GM21576 (cell line): ENCODE measurements around the gene TOX2.

Experiments used
- ATAC-seq: cut with Tn5 transposase; IDR thresholded peaks from one replicate; pipeline ENCODE4 v1.9.1; 2021; ENCODE audit warnings: mild to moderate bottlenecking, moderate library complexity; ENCODE audit not compliant: unreplicated experiment

Gene TOX2

DNA sequence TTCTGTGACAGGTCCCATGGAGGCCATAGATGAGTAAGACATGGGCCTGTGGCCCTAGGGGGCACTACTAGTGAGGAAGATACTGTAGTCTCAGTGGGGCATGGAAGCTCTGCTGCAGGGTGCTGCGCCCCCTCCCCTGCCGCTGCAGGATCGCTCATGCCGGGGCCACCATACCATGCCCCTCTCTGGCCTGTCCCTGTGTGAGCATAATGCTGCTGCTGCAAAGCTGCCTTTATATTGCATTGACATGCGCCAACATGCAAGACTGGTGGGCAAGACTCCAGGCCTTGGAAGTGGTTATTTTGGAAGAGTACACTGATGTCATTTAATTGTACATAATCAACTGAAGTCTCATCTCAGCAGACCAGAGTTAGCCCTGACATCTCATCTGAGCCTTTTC is 60.0 kb downstream of the TOX2 start:
- no peak for ATAC-seq

DNA sequence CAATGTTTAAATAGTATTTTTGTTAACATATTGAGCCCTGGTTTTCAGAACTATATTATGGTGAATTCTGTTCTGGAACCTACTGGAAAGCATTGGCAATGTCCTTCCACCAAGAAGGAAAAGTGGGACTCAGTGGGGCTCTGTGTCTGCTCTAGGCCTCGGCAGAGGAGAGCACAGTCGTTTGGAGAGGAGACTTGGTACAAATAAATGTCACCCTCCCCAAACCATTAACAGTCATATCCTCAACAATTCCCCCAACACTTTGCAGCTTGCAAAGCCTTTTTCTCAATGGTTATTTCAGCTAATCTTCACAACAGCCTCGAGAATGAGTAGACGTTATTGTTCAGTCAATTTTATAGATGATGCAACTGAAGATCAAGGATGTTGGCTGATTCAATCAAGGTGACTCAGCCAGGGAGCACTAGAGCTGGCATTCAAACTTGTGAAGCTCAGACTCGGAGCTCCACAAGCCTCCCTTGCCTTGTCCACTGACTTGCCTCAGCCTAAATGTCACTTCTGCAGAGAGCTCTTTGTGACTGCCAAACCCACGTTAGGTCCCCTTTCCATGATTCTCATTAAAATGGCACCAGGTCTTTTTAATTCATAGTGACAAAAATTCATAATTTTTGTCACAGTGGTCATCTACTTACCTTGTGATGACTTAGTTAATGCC is 60.6 kb downstream of the TOX2 start:
- no peak for ATAC-seq

DNA sequence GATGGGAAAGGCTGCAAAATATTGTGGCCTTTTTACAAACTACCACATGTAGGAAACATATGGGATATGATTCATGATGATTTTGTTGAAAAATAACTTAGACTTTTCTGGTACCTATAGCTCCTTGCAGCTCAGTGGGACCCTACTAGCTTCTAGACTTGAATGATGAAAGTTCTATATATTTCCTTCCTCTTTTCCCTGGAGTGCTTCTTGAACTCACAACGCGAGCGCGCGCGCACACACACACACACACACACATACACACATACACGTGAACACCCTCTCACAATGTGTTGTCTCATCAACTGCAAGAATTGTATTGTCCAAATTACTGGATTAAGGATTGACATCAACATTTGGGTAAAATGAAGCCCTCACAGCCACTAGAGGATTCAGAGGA is 61.9 kb downstream of the TOX2 start:
- ATAC-seq: no peak

DNA sequence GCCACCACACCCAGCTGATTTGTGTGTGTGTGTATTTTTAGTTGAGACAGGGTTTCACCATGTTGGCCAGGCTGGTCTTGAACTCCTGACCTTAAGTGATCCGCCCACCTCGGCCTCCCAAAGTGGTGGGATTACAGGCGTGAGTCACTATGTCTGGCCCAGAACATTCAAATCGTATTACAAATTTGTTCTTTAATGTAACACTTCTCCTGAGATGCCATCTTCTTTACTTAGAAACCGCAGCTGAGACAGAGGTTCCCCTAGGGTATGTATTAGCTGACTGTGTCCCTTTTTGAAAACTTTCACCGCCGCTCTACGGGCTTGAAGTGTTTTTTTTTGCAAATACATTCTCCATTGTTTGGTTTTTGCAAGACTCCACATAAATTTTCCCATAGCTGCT is 62.6 kb downstream of the TOX2 start:
- no peak for ATAC-seq

DNA sequence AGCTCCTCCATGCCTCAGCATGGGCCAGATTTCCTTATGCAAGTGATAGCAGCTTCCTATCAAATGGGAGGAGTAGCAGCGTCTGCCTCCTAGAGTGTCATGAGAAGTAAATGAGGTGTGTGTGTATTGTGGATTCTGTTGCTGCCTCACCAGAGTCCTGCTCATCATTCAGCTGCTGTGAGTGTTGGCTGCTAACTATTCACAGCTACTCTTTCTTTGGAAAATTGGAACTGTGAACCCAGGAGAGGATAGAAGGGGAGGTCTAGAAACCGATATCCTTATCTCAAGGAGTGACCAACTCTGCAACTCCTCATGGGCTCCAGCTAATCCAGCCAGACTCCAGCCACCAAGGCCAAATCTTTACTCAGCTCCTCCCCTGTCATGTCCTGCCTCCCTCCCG is 63.3 kb downstream of the TOX2 start:
- no peak for ATAC-seq

DNA sequence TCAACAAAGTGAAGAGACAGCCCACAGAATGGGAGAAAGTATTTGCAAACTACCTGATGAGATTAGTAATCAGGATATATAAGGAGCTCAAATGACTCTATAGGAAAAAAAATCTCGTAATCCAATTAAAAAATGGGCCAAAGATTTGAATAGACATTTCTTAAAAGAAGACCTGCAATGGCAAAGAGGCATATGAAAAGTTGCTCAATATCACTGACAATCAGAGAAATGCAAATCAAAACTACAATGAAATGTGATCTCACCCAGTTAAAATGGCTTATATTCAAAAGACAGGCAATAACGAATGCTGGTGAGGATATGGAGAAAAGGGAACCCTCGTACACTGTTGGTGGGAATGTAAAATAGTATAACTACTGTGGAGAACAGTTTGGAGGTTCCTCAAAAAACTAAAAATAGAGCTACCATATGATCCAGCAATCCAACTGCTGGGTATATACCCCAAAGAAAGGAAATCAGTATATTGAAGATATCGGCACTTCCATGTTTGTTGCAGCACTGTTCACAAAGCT is 65.0 kb downstream of the TOX2 start:
- no peak for ATAC-seq

DNA sequence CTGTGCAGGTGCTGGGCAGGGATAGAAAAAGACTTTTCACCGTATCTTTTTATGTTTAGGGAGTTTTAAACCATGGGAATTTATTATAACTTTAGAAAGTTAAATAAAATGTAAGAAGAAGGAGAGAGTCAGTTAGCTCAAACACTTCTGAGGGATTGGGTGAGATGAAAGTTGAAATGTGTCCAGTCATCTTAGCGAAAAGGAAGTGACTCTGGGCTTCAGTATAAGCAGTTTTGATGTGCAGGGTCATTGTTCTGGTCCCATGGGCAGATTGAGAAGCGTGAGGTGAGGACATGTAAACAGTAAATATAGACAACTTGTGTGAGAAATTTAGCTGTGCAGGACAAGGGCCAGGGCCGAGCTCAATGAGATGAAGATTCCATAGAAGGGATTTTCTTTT is 66.9 kb downstream of the TOX2 start:
- no peak for ATAC-seq

DNA sequence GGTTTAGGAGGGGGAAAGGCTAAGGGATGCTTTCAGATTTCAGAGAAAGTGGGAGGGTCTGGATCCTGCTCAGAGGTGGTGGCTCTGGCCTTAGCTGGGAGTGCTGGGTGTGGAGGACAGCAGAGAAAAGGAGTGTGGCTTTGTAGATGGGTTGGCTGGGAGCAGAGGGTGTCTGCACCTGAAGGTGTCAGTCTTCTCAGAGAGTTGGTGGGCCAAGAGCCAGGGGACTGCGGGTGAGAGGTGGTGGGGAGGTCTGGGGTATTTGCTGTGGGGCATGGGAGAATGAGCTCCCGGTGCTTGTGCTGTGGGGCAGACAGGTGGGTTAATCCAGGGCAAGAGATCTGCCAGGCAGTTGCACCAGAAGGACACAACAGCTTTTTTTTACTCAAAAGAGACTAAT is 67.4 kb downstream of the TOX2 start:
- ATAC-seq: no peak

DNA sequence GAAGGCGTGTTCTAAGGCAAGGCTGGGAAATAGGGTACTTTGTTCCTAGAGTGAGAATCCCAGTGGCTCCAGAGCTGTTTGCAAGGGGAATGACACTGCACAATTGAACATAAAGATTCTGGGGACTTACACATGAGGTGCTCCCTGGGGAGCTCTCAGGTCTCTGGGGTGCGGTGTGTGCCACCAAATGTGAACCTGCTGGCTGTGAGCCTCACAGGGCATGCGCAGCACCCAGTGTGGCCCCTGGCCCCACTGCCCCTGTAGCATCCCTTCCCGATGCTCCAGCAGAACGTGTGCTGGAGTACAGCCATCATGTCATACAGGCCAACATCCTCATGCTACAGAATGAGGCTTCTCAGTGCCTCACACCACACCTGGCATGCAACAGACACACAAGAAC is 68.2 kb downstream of the TOX2 start:
- ATAC-seq: no peak

DNA sequence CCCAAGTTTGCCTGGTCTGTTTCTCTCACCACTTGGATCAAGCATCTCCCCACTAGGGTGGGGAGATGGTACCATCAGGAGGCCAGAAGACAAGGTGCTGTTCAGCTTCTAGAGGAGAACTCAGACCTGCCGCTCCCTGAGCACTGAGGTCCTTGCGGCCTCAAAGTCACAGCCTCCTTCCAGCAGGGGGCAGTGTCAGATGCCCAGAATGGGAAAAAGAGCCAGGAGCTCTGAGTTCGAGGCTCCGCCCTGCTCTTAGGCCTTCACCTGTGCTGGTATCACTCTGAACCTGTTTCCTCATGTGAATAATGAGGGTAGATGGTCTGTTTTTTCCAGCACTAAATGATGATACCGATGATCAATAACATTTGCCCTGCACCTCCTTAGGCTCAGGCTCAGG is 68.7 kb downstream of the TOX2 start:
- no peak for ATAC-seq

DNA sequence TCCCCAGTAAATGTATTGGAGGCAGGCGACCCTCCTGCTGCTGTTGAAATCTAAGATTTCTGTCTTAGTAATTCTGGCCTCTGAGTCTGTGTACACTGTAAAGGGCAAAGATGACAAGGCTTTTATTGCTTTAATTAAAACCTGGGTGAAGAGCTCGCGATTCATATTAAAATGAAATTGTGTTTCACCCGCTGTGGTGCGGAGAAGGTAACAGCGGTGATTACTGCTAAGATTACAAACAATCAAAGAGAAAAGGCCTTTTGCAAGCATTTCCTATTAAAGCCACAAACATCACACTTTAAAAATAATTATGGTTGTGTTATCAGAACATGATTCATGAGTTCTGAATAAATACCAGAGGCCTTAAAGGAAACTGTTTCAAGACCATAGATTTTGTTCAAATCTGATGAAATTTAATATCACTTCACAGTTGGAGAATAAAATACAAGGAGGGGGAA is 69.3 kb downstream of the TOX2 start:
- ATAC-seq: no peak

DNA sequence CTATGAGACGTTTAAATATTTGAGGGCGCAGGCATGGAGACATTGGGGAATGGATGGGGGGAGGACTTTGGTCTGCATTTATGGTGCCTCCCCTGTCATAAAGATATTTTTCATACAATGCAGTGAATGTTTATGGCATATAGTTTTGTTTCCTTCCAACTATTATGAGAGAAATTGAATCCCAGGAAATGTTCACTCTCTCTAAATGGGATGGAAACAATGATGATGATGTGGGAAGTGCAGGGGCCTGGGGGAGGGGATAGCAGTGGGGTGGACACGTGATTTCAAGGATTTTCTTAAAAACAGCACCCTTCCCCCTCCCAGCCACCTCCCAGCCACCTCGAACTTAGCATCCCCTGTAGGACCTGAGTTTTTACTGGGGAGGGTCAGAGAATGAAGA is 69.9 kb downstream of the TOX2 start:
- no peak for ATAC-seq

DNA sequence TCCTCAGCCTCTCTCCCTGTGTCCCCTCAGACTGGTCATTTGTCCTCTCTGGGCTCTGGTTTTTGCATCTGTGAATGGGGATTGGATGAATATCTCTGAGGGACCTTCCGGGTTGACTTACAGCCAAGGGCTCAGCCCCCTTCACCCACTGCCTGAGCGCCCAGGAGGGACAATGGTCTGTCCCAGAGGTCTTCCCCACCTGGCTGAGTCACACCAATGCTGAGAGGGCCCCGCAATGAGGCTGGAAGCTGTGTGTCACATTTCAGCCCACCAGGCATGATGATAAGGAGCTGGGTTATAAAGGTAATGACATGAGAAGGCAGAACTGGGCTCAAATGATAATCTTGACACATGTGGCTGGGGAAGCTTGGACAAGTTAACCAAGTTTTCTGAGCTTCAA is 70.5 kb downstream of the TOX2 start:
- no peak for ATAC-seq

DNA sequence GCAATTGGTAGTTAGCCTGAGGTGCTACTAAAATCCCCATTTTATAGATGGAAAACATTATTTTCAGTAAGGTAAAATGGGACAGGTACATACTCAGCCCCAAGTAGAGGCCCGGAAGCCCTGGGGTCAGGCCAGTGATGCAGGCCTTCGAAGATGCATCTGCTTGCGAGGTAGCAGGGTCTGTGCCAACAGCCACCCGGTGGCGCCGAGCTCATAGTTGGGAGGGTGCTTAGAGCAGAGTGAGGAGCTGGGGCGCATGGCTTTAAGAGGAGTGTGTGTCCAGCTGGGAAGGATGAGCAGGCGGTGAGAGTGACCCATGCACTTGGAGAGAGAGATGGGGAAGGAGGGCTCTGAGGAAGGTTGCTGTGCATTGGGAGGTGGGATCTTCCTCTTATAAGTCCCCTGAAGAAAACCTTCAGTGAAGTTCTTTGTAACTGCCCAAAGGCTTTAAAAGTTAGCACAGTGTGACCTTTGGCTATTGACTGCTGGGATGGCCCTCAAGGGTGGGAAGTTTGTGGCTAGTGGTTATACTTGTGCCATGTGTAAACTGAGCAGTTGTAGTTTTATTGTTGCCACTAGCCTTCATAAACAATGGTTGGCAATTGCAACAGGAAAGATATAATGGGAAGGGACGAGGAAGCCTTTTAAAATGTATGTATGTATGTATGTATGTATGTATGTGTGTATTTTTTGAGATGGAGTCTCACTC is 71.1 kb downstream of the TOX2 start:
- ATAC-seq: no peak

DNA sequence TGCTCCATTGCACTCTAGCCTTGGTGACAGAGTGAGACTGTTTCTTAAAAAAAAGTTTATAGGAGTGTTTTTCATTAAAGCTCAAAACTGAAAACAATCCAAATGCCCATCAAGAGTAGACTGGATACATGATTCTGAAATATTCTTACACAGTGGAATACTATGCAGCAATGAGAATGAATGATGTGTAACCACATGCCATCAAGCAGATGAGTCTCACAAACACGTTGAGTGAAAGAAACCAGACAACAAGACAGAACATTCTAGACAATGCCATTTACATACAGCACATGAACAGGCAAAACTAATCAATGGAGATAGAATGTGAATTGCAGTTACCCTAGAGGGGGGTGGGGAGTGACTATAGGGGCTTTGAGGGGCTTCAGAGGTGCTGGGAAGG is 72.4 kb downstream of the TOX2 start:
- ATAC-seq: no peak

DNA sequence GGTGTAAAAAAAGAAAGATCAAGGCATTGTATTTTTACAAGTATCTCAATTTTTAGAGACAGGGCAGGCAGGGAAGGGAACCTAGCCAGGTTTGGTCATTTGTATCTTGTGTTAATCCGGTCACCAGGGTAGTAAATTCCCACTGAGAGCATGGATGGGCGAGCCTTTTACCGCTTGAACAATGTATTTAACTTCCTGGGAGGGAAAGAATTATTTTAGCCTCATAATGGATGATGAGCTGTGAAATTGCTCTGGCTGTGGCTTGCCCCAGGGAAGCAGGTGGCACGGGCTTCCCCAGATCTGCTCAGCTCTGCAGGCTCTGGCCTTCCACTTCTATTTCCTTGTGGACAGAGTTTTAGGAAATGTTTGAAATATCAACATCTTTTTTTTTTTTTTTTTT is 72.9 kb downstream of the TOX2 start:
- no peak for ATAC-seq

DNA sequence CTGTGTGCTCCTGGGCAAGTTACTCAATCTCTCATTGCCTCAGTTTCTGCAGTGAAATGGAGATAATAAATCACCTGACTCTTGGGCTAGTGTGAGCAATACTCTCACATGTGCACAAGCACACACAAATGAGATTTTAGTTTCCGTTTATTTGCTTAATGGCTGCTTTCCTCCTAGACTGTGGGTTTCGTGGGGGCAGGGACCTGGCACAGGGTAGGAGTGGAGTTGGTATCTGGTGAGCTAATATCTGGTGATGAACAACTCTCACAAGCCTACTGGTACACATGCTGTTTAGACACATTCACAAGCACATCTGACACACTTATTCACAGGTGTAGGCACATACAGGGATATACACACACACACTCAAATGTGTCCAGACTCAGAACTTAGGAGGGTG is 73.8 kb downstream of the TOX2 start:
- no peak for ATAC-seq

DNA sequence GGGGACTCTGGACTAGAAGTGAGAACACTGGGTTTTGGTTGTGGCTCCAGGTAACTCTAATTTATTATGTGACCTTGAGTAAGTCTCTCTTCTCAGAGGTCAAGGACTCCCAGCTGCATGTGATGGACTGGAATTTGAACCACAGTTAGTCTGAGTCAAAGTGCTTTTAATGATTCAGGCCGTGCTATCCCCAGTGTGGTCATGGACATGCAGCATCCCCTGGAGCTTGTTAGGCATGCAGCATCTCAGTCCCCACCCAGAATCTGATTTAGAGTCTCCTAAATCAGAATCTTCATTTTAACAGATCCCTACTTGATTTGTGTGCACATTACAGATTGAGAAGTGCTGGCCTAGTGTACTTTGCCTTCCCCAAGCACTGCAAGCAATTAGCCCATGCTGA is 74.2 kb downstream of the TOX2 start:
- no peak for ATAC-seq

DNA sequence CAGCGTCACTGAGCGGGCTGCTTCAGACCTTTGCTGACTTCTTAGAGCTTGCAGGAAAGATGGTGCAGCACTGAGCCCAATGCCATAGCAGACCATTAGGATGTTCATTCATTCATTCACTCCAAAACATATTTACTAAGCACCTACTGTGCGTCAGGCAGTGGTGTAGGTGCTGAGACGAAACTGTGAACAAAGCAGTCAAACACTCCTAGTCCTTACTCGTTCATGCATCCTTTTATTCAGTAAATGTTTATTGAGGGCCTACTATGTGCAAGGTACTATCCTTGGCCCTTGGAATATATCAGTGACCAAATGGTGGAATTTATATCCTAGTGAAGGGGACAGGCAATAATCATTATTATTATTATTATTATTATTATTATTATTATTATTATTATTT is 76.6 kb downstream of the TOX2 start:
- ATAC-seq: no peak

DNA sequence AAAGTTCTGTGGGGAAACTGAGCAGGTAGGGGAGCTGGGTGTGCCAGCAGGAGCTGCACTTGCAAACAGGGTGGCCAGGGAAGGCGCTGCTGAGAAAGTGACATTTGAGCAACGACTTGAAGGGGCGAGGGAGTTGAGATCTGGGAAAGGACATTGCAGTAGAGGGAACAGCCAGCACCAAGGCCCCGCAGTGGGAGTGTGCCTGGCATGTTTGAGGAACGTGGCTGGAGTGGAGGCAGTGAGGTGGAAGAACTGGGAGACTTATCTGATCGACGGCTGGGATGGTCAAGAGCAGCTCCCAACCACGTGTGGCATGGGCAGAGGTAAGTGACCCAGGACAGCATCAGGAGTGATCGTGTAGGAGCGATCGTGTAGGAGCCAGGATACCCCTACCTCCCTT is 77.3 kb downstream of the TOX2 start:
- no peak for ATAC-seq

DNA sequence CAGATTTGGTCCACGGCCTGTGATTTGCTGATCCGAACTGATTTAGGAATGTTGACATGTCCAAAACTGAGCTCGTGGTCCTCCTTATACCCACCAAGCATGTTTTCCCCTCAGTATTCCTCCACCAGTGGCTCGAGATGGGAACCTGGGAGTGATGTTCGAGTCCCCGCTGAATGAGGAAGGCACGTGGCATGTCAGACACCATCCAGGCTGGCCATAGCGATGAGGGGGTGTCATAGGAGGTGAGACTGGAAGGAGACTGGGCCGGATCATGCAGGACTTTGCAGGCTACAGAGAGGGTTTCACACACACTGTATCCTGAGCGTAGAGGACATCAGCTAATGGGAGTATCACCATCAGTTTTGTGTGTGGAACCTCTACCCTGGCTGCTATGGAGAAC is 78.2 kb downstream of the TOX2 start:
- ATAC-seq: no peak

DNA sequence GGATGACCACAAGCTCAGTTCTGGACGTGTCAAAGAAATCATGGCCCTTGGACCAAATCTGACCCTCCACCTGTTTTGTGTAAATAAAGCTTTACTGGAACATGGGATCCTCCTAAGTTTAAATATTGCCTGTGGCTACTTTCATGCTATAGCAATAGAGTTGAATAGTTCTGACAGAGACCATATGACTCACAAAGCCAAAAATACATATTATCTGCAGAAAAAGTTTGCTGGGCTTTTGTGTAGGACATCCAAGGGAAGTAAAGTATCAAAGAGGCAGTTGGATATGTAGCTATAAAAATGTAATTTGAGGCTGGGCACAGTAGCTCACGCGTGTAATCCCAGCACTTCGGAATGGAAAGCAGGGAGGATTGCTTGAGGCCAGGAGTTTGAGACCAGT is 78.9 kb downstream of the TOX2 start:
- ATAC-seq: no peak
